WI38 (cell line): ENCODE measurements around the gene TAS1R2.

Source experiments
- H3K4me3 ChIP-seq: 2 replicates; pipeline ENCODE4 v1.5.1; 2011; ENCODE audit warnings: low read depth, mild to moderate bottlenecking, control low read depth, low read length
- CTCF ChIP-seq: IDR thresholded peaks from 2 replicates; pipeline ENCODE4 v1.5.1; 2012; ENCODE audit warnings: low read depth, mild to moderate bottlenecking, control low read depth, low read length

TAS1R2 gene

DNA sequence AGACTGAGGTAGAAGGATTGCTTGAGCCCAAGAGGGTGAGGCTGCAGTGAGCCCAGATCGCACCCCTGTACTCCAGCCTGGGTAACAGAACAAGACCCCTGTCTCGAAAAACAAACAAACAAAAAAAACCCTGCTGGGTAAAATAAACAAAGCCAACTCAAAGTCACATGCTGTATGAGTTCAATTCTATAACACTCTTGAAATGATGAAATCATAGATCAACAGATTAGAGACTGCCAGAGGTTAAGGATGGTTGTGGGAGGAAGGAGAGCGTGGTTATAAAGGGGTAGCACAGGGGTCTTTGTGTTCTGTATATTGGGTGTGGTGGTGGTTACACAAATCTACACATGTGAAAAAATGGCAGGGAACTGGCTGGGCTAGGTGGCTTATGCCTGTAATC is 62.5 kb downstream of the TAS1R2 start:
- no peak for TF ChIP-seq CTCF
- no peak overlapping the region for H3K4me3 ChIP-seq

DNA sequence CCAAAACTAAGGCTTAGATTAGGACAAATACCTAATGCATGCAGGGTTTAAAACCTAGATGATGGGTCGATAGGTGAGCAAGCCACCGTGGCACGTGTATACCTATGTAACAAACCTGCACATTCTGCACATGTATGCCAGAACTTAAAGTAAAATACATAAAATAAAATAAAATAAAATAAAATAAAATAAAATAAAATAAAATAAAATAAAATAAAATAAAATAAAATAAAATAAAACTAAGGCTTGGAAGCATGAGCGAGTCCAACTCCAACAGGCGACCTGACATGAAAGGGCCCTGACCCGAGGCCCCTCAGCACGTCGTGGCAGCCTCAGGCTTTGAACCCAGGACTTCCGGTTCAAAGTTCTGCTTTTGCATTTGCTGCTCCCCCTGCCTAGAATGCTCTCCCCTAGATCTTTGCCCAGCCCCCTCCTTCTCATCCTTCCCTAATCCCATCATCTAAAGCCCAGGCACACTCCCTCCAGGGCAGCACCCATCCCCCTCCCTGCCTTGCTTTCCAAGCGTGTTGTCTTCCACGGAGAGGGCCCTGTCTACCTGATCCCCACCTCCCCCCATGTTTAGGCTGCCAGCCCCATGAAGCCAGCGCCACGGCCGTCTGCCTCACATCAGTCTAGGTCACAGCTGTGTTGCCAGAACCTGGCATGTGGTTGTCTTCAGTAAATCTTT is 64.3 kb downstream of the TAS1R2 start:
- TF ChIP-seq CTCF = no peak
- no peak overlapping the region for H3K4me3 ChIP-seq

DNA sequence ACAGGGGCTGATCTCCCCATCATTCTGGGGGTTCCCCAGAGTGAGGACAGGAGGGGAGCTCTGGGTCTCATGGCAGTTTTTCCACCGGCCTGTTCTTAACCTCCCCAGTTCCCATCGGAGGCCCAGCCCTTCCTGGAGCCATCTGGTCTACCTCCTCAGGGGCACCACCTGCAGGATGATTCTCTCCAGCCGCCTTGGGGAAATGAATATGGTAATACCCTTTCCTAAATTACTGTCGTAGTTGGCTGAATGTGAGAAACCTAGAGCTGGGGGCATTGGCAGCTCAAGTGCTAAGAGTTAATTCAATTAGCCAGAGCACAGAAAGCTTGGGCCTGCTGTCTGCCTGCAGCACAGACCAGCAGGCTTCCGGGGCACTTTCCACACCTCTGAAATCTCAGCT is 64.9 kb downstream of the TAS1R2 start:
- no peak overlapping the region for H3K4me3 ChIP-seq
- TF ChIP-seq CTCF = no peak

DNA sequence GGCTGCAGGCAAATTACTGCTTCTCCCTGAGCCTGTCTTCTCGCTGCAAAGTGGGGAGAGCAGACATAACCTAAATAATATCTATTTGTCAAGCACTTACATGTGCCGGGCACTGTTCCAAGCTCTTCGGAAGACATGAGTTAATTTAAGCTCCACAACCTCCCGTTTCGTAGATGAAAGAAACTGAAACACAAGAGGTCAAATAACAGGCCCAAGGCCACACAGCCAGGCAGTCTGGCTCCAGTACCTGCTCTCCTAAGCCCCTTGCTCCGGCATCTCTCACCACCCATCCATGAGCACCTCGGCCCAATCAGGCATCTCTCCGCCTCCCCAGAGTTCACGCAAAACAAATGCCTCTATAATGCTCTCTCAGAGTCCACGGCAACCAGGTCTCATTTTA is 65.4 kb downstream of the TAS1R2 start:
- no peak overlapping the region for H3K4me3 ChIP-seq

GRCh38 chr1:18793164-18793563 is 66.3 kb downstream of the TAS1R2 start:
- no peak overlapping the region for H3K4me3 ChIP-seq
- no peak for TF ChIP-seq CTCF

More for the DNA sequence above, 65.4 kb downstream of the TAS1R2 start:
- no peak for TF ChIP-seq CTCF

- H3K4me3 ChIP-seq = no peak overlapping the region
- no peak for TF ChIP-seq CTCF
Observed at GRCh38 chr1:18792747-18793146, 66.7 kb downstream of the TAS1R2 start.
